HEK293 (cell line): ENCODE measurements around the gene SNAPC4.

Source experiments
- BCL11A ChIP-seq: fragments of 450-650 bp; formaldehyde crosslinking; IDR thresholded peaks from 2 replicates; pipeline ENCODE4 v1.5.1; 2016; ENCODE audit warnings: low read depth, missing biosample characterization, missing genetic modification characterization
- CTCF ChIP-seq: fragments of 450-650 bp; formaldehyde crosslinking; IDR thresholded peaks from 2 replicates; pipeline ENCODE4 v1.5.1; 2016; ENCODE audit warnings: missing biosample characterization, missing genetic modification characterization
- SCRT1 ChIP-seq: fragments of 450-650 bp; formaldehyde crosslinking; IDR thresholded peaks from 2 replicates; pipeline ENCODE4 v1.5.1; 2016; ENCODE audit warnings: missing biosample characterization, missing genetic modification characterization, borderline replicate concordance
- TCF7L2 ChIP-seq: IDR thresholded peaks from 2 replicates; pipeline ENCODE4 v1.6.1; 2011; ENCODE audit warnings: low read depth, mild to moderate bottlenecking, inconsistent platforms, low read length, moderate library complexity, borderline replicate concordance
- ZBTB21 ChIP-seq: fragments of 450-650 bp; formaldehyde crosslinking; IDR thresholded peaks from 2 replicates; pipeline ENCODE4 v1.5.1; 2017; ENCODE audit warnings: missing biosample characterization, missing genetic modification characterization
- ZBTB44 ChIP-seq: fragments of 450-650 bp; IDR thresholded peaks from 2 replicates; pipeline ENCODE4 v1.5.1; 2018; ENCODE audit warnings: missing biosample characterization, mild to moderate bottlenecking, missing genetic modification characterization
- ZFP69B ChIP-seq: fragments of 450-650 bp; formaldehyde crosslinking; IDR thresholded peaks from 2 replicates; pipeline ENCODE4 v1.5.1; 2016; ENCODE audit warnings: missing biosample characterization, missing genetic modification characterization
- ZNF214 ChIP-seq: fragments of 450-650 bp; formaldehyde crosslinking; IDR thresholded peaks from 2 replicates; pipeline ENCODE4 v1.5.1; 2017; ENCODE audit warnings: missing biosample characterization, mild to moderate bottlenecking, missing genetic modification characterization, borderline replicate concordance
- ZNF48 ChIP-seq: fragments of 450-650 bp; formaldehyde crosslinking; IDR thresholded peaks from 2 replicates; pipeline ENCODE4 v1.5.1; 2016; ENCODE audit warnings: missing biosample characterization, missing genetic modification characterization
- ZNF558 ChIP-seq: fragments of 450-650 bp; formaldehyde crosslinking; IDR thresholded peaks from 2 replicates; pipeline ENCODE4 v1.5.1; 2016; ENCODE audit warnings: missing biosample characterization, missing genetic modification characterization
- ZNF626 ChIP-seq: fragments of 450-650 bp; sonication (Bioruptor Pico); formaldehyde crosslinking; IDR thresholded peaks from 2 replicates; pipeline ENCODE4 v1.5.1; 2018; ENCODE audit warnings: missing biosample characterization, missing genetic modification characterization, inconsistent platforms
- ZSCAN18 ChIP-seq: fragments of 450-650 bp; formaldehyde crosslinking; IDR thresholded peaks from 2 replicates; pipeline ENCODE4 v1.5.1; 2016; ENCODE audit warnings: missing biosample characterization, missing genetic modification characterization

- TF ChIP-seq ZNF558 (tag by site-specific recombination) (no peak), CTCF (tag by site-specific recombination) (no peak), TCF7L2 (no peak), ZFP69B (tag by site-specific recombination) (no peak), BCL11A (tag by site-specific recombination) (no peak), ZBTB44 (tag by site-specific recombination) (no peak), ZSCAN18 (tag by site-specific recombination) (no peak), ZNF214 (tag by site-specific recombination) (no peak), ZBTB21 (tag by site-specific recombination) (no peak), SCRT1 (tag by site-specific recombination) (peak; percentile 87), ZNF626 (no peak), ZNF48 (no peak)
Observed at GRCh38 chr9:136418182-136419091, 18.5 kb upstream of the SNAPC4 start.
